Common myeloid progenitor, CD34-positive (primary cell): Measurements from ENCODE around the gene NINJ1.

Source experiments
- CTCF ChIA-PET: fragments of 350-600 bp; sonication (Branson Sonifier 250); formaldehyde crosslinking; loops from one replicate; lab custom pipeline; 2021; ENCODE audit warnings: antibody characterized with exemption; lab: Charles Lee
- POLR2A ChIA-PET: fragments of 350-600 bp; sonication (Branson Sonifier 250); formaldehyde crosslinking; loops from one replicate; lab custom pipeline; 2021; ENCODE audit warnings: antibody characterized with exemption; lab: Charles Lee
- DNase-seq, 3 donors: peaks; one replicate each; pipeline versions ENCODE4 v3.0.0 to v3.0.0-alpha.2; 2013
- H3K27ac ChIP-seq, 2 experiments: 1 replicate in 1 of 2; 2 replicates in 1 of 2; pipeline ENCODE4 v1.7.0; 2013; ENCODE audit warnings: inconsistent platforms in 2 of 2, low read length in 2 of 2, mild to moderate bottlenecking in 2 of 2, low read depth in 1 of 2, moderate library complexity in 1 of 2; ENCODE audit not compliant: severe bottlenecking in 2 of 2, insufficient read depth in 1 of 2, poor library complexity in 1 of 2
- H3K27me3 ChIP-seq, 5 experiments: replicated peaks in 2 of 5; 1 replicate in 3 of 5; 2 replicates in 2 of 5; pipeline versions ENCODE4 v1.6.1 to v1.7.0; 2013; ENCODE audit warnings: low read length in 4 of 5, mild to moderate bottlenecking in 2 of 5, moderate library complexity in 2 of 5, inconsistent platforms in 1 of 5; ENCODE audit not compliant: insufficient read depth in 5 of 5, control insufficient read depth in 4 of 5
- H3K36me3 ChIP-seq, 4 experiments: 1 replicate in 2 of 4; 2 replicates in 2 of 4; pipeline versions ENCODE4 v1.6.1 to v1.7.0; 2013; ENCODE audit warnings: low read length in 3 of 4, control low read depth in 1 of 4, mild to moderate bottlenecking in 1 of 4; ENCODE audit not compliant: control insufficient read depth in 4 of 4, insufficient read depth in 4 of 4
- H3K4me1 ChIP-seq, 4 experiments: 1 replicate in 3 of 4; 2 replicates in 1 of 4; pipeline versions ENCODE4 v1.6.1 to v1.7.1; 2013; ENCODE audit warnings: low read length in 3 of 4, mild to moderate bottlenecking in 3 of 4, control low read depth in 1 of 4, inconsistent platforms in 1 of 4, moderate library complexity in 1 of 4; ENCODE audit not compliant: control insufficient read depth in 4 of 4, insufficient read depth in 4 of 4; ENCODE audit errors: control extremely low read depth in 1 of 4
- H3K4me3 ChIP-seq, 7 experiments: 1 replicate in 4 of 7; 2 replicates in 3 of 7; pipeline versions ENCODE4 v1.5.1 to v1.7.0; 2013; ENCODE audit warnings: mild to moderate bottlenecking in 7 of 7, low read length in 6 of 7, moderate library complexity in 6 of 7, inconsistent platforms in 2 of 7, low read depth in 2 of 7, control low read depth in 1 of 7; ENCODE audit not compliant: insufficient read depth in 4 of 7, control insufficient read depth in 1 of 7; ENCODE audit errors: extremely low read depth in 1 of 7
- H3K9me3 ChIP-seq, 5 experiments: 1 replicate in 4 of 5; 2 replicates in 1 of 5; pipeline versions ENCODE4 v1.6.1 to v1.7.1; 2013; ENCODE audit warnings: low read length in 4 of 5, mild to moderate bottlenecking in 2 of 5, inconsistent platforms in 1 of 5, low read depth in 1 of 5, moderate library complexity in 1 of 5; ENCODE audit not compliant: control insufficient read depth in 4 of 5, insufficient read depth in 2 of 5; ENCODE audit errors: control extremely low read depth in 1 of 5
- WGBS: methylation state at CpG from one replicate; pipeline ENCODE4 v1.1.5; 2013; ENCODE audit not compliant: insufficient coverage; 5-methylcytosine and 5-hydroxymethylcytosine counted together

NINJ1 gene

GRCh38 chr9:93083592-93084470 lies 50.2 kb downstream of the NINJ1 start:
- 89% methylated on average over 5 of the region's 8 CpGs for WGBS
- Histone ChIP-seq H3K4me3 (peak overlapping the region in 1 of 7 experiments; percentile 48), H3K27me3 (no peaks in the 10 kb centered on the region), H3K4me1 (peaks cover 0 to 32% (median 21%) of the 10 kb centered on the region in 4 experiments), H3K9me3 (peaks cover 0 to 4% (median 0%) of the 10 kb centered on the region in 5 experiments), H3K27ac (no peak overlapping the region), H3K36me3 (peaks cover 0 to 41% (median 20%) of the 10 kb centered on the region in 4 experiments)
- POLR2A ChIA-PET: interaction anchor here (1.7 kb wide), 1 partner anchor 20 kb away, joined by 3 read pairs; no protein-coding TSS in a partner anchor
- CTCF ChIA-PET: interaction anchor here (0.7 to 1.9 kb wide), 6 partner anchors 9 to 31 kb away, joined by 3 to 6 read pairs (median 4); no protein-coding TSS in a partner anchor
- DNase-seq: no peak

GRCh38 chr9:93082841-93083411 lies 51.1 kb downstream of the NINJ1 start:
- no peaks in the 10 kb centered on the region for H3K27me3 ChIP-seq
- H3K4me1 ChIP-seq: peaks cover 0 to 40% (median 27%) of the 10 kb centered on the region in 4 experiments
- H3K9me3 ChIP-seq: peaks cover 0 to 4% (median 0%) of the 10 kb centered on the region in 5 experiments
- WGBS: 24% methylated on average over 18 of the region's 18 CpGs
- POLR2A ChIA-PET: interaction anchor here (1.7 kb wide), 1 partner anchor 19 kb away, joined by 3 read pairs; no protein-coding TSS in a partner anchor
- H3K27ac ChIP-seq: no peak overlapping the region
- peak overlapping the region in 4 of 7 experiments; percentile 6 to 48 (median 40) for H3K4me3 ChIP-seq
- CTCF ChIA-PET: interaction anchor here (0.7 to 1.4 kb wide), 5 partner anchors 10 to 30 kb away, joined by 3 to 4 read pairs (median 3); no protein-coding TSS in a partner anchor
- H3K36me3 ChIP-seq: peaks cover 0 to 39% (median 20%) of the 10 kb centered on the region in 4 experiments
- DNase-seq: peak in 2 of 3 donors; percentile 44 to 59

- Histone ChIP-seq H3K4me1 (peaks cover 0 to 44% (median 32%) of the 10 kb centered on the region in 4 experiments), H3K4me3 (no peak overlapping the region), H3K27ac (no peak overlapping the region), H3K27me3 (no peaks in the 10 kb centered on the region), H3K36me3 (peaks cover 0 to 37% (median 19%) of the 10 kb centered on the region in 4 experiments), H3K9me3 (peaks cover 0 to 4% (median 0%) of the 10 kb centered on the region in 5 experiments)
- ChIA-PET POLR2A (interaction anchor here (0.5 kb wide), 1 partner anchor 25 kb away, joined by 4 read pairs; no protein-coding TSS in a partner anchor), CTCF (interaction anchor here (1.0 to 1.5 kb wide), 6 partner anchors 13 to 44 kb away, joined by 3 to 5 read pairs (median 3); no protein-coding TSS in a partner anchor)
- WGBS: 95% methylated on average over 3 of the region's 3 CpGs
- no peak for DNase-seq
Observed at GRCh38 chr9:93081931-93082330, 52.1 kb downstream of the NINJ1 start.

- Histone ChIP-seq H3K36me3 (peaks cover 0 to 31% (median 17%) of the 10 kb centered on the region in 4 experiments), H3K27me3 (no peaks in the 10 kb centered on the region), H3K4me1 (peaks cover 0 to 44% (median 32%) of the 10 kb centered on the region in 4 experiments), H3K27ac (no peak overlapping the region), H3K9me3 (peaks cover 0 to 4% (median 0%) of the 10 kb centered on the region in 5 experiments), H3K4me3 (no peak overlapping the region)
- 94% methylated on average over 10 of the region's 10 CpGs for WGBS
- ChIA-PET POLR2A (no interaction called here), CTCF (interaction anchor here (1.0 to 1.5 kb wide), 6 partner anchors 13 to 44 kb away, joined by 3 to 5 read pairs (median 3); no protein-coding TSS in a partner anchor)
- no peak for DNase-seq
Observed at GRCh38 chr9:93081081-93081529, 52.9 kb downstream of the NINJ1 start.

GRCh38 chr9:93080406-93080805 lies 53.6 kb downstream of the NINJ1 start:
- 100% methylated on average over 8 of the region's 9 CpGs for WGBS
- Histone ChIP-seq H3K9me3 (no peaks in the 10 kb centered on the region), H3K4me1 (peaks cover 0 to 44% (median 32%) of the 10 kb centered on the region in 4 experiments), H3K27ac (no peak overlapping the region), H3K27me3 (no peaks in the 10 kb centered on the region), H3K4me3 (no peak overlapping the region), H3K36me3 (peaks cover 0 to 26% (median 14%) of the 10 kb centered on the region in 4 experiments)
- POLR2A ChIA-PET: no interaction called here
- CTCF ChIA-PET: interaction anchor here (1.0 to 1.5 kb wide), 2 partner anchors 15 to 27 kb away, joined by 3 to 5 read pairs; no protein-coding TSS in a partner anchor
- no peak for DNase-seq

GRCh38 chr9:93079371-93079770 lies 54.7 kb downstream of the NINJ1 start:
- Histone ChIP-seq H3K4me3 (no peak overlapping the region), H3K27ac (no peak overlapping the region), H3K4me1 (peaks cover 0 to 44% (median 32%) of the 10 kb centered on the region in 4 experiments), H3K36me3 (peaks cover 0 to 19% (median 10%) of the 10 kb centered on the region in 4 experiments), H3K27me3 (no peaks in the 10 kb centered on the region), H3K9me3 (no peaks in the 10 kb centered on the region)
- ChIA-PET POLR2A (no interaction called here), CTCF (interaction anchor here (0.6 to 1.8 kb wide), 4 partner anchors 8 to 113 kb away, joined by 3 to 7 read pairs (median 4); no protein-coding TSS in a partner anchor)
- 96% methylated on average over 13 of the region's 13 CpGs for WGBS
- no peak for DNase-seq
